ENCODE measurements around the gene RNU1-3.
"Not testable (repeated sequence)": the region's sequence is repeated elsewhere in the genome, so short reads cannot be mapped to it uniquely, and the experiment has no call there.

RNU1-3 gene

DNA sequence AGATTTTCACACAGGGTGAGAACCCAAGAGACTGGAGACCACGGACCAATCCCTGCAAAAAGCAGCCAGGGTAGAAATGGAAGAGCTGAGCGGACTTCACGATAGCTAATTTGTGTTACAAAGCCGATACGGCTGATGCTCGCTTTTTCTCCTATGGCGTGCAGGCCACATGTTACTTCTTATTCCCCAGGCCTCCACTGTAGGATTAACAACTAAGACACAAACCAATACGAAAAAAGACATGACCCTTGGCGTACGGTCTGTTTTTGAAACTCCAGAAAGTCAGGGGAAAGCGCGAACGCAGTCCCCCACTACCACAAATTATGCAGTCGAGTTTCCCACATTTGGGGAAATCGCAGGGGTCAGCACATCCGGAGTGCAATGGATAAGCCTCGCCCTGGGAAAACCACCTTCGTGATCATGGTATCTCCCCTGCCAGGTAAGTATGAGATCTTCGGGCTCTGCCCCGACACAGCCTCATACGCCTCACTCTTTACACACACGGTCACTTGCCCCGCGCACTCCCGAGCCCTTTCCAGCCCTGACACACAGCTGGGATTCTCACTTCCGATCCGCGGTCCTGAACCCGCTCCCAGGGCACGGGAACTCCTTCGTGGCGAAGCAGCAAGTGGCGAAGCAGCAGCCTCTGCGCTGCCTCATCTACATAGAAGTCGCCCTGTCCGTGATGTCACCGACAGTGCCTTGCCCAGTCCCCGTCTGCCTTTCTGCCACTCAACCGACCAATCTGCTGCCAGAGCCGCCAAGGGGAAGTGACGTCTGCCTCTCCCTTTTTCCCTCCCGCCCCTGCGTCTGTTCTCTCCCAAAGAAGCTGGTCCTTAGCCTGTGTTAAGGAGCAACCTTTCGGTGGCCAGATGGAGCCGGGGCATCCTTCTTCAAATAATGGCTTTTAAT is at the start of gene RNU1-3:
Gene RNU1-3 (minus strand): TSS at position 447 of the 912 bp plus-strand sequence.
- not testable (repeated sequence) for DNase-seq

DNA sequence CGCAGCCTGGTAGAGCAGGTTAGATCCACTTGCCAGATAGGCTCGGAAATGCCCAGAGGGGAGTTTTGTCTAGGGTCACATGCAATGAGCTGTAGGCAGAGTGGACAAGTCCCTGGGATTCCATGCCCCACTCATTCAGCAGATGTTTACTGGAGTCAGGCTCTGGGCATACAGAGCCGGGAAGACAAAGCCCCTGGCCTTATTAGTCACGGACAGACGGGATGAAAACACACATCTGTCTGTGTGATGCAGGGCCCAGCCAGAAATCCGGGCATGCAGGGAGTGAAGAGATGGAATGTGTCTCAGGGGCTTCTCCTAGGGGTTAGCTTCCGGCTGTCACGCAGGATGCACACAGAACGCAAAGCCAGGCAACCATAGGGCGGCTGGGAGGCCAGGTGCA is 46.7 kb upstream of the RNU1-3 start:
- DNase-seq, result not testable (repeated sequence)

DNA sequence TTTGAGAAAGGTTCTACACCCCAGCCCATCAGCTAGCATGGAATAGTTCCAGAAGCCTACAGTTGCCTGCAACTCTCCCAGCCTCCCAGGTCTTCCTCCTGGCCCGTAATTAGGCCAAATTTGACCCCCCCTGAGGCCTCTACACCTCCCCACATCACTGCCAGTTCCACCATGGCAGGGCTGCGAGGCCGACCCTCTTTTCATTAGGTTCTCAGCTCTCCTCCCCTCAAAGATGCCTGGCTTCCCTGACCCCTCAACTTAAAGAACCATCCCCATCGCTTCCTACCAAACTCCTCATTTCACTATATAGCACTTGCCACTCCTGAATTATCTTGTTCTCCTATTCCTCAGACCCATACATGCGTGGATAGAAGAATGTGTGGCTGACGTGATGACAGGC is 46.2 kb upstream of the RNU1-3 start:
- not testable (repeated sequence) for DNase-seq

DNA sequence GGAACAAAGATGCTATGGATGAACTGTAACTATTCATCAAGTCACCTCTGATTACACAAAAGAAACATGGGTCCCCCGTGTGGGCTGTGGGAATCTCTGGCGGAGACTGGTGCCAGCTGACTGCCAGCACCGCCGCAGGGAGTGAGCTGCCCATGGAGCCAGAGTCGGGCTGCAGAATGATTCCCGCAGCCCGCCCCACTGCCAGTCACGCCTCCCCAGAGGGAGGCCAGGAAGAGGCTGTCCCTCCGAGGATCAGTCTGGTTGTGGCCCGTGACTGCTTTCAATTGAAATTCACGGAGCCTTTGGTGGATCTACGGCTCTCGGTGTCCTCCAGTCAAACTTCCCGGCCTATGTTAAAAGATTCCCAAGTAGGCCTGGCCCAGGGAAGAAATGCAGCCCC is 45.8 kb upstream of the RNU1-3 start:
- not testable (repeated sequence) for DNase-seq

DNA sequence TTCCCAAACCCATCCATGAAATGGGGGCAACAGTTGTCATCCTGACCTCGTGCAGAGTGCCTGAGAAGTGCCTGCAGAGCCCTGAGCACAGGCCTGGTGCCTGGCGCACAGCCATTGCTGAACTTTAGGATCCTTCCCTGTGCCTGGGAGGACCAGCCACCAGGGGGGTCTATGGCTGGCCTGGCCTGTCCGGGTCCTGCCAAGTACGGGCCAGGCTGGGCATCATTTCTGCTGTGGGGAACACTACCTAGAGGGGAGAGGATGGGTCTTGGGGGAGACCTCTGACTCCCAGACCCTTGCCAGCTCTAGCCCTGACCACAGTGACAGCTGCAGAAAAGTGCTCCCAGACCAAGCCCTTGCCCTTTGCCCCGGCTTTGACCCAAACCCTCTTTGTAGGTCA is 45.4 kb upstream of the RNU1-3 start:
- not testable (repeated sequence) for DNase-seq

DNA sequence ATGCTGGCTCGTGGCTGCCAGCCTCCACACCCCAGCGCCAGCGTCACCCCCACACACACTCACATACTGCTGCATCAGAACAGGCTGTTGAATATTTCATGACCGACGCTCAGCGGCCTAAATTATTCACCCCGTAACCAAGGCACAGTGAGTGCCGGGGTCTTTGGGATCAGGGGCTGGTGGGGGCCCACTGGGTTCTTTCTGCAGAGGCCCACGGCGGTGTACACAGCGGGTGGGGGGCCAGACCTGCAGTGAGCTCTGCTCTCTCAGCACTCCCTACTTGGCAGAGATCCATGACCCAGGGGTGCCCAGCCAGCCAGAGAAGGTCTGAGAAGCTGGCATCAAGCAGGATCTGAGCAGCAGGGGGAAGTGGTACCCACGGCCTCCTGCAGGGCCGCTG is 43.9 kb upstream of the RNU1-3 start:
- DNase-seq, result not testable (repeated sequence)

DNA sequence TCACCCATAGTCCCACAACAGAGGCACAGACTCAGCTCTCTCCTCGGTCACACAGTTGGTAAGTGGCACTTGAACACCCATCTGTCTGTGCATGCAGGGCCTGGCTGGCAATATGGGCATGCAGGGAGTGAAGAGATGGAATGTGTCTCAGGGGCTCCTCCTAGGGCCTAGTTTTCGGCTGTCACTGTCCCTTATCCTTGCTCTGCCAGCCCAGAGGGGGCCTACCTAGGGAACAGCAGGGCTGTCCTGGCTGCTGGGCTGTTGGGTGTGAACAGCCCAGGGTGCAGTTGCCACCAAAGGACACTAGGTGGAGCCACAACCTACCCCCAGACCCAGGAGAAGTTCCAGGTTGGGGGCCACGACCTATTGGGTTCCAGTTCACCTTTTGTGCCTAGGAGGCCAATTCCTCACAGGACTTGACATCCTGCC is 42.9 kb upstream of the RNU1-3 start:
- not testable (repeated sequence) for DNase-seq

DNA sequence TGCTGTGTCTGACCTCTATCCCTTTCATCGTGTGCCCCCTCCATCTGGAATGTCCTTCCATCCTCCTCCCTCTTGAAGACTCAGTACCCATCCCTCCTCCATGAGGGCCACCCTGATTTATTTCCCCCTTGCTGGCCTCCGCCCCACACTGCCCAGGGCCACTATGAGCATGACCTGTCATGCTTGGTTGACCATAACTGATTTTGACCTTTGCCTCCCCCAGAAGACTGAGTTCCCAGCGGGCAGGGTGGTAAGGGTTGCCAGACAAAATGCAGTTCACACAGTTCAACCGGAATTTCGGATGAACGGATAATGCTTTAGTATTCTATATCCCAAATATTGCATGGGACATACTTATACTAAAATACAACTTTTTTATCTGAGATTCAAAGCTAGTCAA is 42.0 kb upstream of the RNU1-3 start:
- DNase-seq, result not testable (repeated sequence)

DNA sequence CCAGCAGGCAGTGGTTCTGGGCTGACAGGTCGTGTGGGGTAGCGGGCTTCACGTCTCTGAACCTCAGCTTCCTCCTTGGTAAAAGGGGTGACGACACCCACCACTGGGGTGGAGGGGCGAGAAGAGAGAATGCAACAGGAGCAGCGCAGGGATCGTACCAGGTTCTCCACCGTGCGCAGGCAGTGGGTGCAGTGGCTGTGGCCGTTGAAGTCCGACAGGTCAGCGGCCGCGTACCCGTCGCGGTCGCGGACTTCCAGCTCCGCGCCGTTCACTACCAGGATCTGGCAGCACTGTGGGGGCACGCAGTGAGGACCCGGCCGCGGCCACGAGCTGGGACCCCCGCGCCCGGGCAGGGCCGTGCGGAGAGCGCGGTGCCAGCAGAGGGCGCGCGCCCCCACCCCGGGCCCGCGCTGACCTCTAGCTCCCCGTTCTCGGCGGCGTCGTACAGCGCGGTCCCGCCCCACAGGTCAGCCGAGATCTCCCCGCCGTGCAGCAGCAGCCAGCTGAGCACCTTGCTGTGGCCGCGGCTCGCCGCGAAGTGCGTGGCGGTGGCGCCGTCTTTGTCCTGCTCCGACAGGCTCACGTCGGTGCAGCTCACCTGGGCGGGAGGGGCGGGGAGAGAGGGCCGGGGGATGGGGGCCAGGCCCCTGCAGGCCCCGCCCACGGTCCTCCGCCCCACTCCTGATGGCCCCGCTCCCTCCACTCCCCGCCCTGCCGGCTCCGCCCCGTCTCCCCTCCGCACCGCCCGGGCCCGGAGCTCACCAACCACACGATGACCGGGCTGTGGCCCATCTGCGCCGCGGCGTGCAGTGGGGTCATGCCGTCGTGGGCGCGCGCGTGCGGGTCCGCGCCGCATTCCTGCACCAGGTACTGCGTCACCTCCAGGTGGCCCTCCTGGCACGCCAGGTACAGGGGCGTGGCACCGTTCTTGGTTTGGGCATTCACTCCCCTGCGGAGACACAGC is 40.7 kb upstream of the RNU1-3 start:
- DNase-seq, result not testable (repeated sequence)

DNA sequence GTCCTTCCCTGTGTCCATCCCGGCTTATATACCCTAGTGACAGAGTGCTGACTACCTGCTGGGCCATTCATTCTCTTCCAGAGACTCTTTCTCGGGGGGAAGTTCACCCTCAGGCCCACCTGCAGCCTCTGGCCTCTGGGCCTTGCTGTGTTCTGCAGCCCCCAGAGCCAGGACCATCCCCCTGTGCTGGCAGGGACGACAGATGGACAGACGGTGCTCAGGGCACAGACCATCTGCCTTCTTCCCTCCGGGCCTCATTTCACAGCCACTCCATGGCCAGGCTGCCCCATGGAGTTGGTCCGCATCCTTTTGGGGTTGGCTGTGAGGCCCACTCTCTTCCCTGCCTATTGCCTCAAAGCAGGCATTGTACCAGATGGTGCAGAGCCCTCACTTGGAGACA is 39.6 kb upstream of the RNU1-3 start:
- not testable (repeated sequence) for DNase-seq

DNA sequence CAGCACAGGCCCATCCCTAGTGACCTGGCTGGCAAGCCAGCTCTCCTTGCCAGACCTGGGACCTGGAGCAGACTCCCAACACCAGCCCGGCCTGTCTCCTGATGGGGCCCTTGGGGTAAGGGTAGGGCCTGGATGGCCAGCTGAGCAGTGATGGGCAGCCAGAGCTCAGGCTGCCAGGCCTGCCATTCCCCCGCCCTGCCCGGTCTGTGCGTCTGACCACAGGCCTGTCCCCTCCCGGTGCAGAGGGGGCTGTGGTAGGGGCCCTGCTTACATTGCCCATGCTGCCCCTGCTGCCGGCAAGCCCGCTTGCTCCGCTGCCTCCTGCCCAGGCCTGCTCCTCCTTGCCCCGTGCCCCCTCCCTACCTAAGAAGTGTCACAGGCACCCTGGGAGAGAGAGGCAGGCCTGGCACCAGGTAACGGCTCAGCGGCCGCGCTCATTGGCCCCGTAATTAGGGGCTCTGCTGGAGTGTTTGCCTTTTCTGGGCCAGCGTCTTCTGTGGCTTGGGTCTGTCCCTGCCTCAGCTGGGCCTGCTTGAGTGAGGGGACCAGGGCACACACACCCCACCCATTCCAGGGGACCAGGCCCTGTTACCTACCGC is 37.9 kb upstream of the RNU1-3 start:
- DNase-seq, result not testable (repeated sequence)

DNA sequence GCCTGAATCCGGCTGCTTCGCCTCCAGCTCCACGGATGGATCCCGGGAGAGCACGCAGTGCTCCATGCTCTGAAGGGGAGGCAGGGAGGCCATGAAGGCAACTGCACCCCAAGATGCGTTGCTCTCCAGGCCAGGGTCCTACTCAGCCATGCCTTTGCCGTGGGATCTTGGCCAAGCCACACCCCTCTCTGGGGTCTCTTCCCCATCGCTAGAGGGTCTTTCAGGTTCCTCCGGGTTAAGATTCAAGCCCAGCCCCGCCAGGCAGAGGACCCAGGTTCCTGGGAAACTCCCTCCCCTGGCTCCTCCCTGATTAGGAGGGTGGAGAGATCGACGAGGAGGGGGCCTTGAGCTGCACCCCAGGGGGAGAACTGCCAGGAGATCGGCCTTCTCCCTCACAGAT is 37.3 kb upstream of the RNU1-3 start:
- DNase-seq, result not testable (repeated sequence)

DNA sequence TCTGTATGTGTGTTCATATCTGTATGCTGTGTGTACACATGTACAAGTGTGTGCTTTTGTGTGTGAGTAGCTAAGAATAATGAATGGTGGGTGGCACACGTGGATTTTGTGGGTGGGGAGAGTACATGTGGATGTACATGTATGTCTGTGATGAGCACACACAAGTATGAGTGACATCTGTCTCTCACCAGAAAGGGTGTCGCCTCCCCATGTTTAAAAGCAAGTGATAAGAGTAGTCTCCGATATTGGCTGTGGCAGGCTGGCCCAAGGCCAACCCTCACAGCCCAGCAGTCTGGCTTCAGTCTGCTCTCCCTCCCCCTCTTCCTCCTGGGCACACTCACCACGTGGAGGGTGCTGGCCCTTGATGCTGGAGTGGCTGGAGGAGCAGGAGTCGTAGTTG is 36.9 kb upstream of the RNU1-3 start:
- not testable (repeated sequence) for DNase-seq

DNA sequence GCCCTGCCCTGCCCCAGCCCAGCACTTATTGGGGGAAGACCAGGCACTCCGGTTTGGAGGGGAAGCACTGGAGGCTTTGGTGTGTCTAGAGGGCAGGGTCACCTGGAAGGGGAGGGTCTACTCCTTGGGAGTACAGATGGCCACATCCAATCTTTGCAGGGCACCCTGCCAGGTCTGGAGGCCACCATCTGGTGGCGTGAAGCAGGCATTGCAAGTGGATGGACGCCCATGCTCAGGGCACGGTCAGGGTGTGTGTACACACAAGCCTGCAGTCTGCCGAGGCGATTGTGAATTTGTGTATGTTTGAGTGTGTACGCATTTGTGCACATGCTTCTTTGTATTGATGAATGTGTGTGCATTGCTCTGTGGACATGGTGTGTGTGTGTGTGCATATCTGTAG is 36.4 kb upstream of the RNU1-3 start:
- not testable (repeated sequence) for DNase-seq

DNA sequence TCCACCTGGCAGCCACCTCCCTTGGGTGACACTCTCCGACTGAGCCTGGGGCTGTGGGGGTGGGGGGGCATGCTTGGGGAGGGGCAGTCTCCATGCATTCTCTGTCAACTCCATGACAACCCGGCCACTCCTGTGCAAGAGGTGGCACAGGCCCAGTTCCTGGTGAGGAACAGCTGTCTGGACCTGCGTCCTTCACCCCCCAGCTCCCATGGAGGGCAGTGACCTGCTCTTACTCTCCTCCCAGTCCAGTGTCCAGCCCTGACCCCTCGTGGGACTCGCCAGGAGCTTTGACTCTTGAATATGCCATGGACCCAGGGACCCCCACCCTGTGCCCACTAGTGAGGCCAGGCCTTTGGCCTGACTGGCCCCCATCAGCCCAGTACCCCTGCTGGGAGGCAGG is 35.5 kb upstream of the RNU1-3 start:
- DNase-seq, result not testable (repeated sequence)

DNA sequence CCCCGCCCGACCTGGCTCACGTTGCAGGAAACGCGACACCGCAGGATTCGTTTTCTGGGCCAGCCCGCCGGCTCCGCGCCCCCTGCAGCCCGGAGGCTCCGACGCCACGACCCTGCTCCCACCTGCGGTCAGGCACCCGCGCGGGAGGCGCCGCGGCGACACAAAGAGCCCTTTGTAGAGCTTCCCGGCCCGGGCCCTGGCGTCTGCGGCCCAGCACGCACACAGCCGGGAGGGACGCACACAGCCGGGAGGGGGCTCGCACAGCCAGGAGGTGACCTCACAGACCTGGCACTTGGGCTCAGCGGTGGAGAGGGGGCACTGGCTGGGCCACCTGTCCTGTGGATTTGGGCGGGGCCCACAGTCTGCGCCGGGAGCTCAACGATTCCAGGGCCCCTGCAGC is 34.4 kb upstream of the RNU1-3 start:
- DNase-seq, result not testable (repeated sequence)

DNA sequence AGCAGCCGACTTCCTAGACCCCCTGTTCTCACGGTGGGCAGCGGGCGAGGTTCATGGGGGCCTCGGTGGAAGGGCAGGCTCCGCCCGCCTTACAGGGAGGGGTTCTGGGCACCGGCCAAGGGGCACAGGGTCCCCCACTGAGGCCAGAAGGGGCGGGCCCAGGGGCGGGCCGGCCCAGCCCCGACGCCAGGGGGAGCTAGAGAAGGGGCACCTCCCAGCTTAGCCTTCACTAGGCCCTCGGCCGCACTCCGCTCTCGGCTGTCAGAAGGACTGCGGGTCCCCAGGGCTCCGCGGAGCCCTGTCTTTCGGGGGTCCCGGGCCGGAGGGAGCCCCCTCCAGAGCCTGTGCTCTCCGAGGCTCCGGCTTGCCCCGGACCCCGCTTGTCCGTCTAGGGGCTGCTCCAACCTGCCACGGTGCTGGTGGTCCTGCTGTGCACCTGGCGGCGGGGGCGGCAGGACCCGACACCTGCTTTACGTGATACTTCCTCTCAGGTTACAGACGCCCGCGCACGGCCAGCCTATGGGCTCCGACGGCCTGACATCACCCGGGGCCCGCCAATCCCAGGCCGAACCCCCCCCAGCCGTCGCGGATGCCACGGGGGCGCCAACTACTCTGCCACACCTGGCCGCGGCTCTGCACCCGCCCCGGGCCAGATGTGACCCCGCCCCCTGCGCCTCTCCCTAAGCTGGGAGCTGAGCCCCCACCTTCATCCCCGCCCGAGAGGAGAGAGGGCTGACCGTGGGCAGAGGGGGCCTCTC is 33.6 kb upstream of the RNU1-3 start:
- DNase-seq, result not testable (repeated sequence)

DNA sequence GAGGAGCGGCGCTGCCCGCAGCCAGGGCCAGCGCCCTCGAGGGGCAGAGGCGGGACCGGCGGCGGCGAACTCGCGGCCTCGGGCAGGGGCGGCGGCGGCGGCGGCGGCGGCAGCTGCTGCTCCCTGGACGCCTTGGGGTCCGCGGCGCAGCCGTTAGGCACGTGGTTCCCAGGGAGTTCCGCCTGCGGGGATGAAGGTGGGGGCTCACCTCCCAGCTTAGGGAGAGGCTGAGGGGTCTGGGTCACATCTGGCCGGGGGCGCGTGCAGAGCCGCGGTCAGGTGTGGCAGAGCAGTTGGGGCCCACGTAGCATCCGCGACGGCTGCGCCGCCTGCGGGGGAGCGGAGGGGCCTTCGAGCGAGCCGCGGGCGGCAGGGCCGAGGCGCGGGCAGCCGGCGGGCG is 32.7 kb upstream of the RNU1-3 start:
- DNase-seq, result not testable (repeated sequence)

DNA sequence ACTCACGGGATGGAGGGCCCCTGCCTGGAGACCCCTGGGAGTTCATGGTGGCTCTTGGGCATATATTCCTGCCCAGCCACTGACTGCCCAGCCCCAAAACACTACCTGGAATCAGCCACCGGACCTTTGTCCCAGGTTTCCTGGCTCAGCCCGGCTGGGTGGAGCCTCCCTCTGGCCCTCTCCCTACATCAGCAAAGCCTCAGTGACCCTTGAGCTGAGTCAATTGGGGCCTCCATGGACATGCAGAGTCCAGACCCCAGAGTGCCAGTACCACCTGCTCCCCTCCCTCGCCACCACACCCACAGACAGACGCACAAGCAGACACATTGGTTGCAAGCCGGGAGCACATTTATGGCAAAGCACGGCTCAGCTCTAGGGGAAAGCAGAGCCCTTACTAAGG is 30.4 kb upstream of the RNU1-3 start:
- not testable (repeated sequence) for DNase-seq

DNA sequence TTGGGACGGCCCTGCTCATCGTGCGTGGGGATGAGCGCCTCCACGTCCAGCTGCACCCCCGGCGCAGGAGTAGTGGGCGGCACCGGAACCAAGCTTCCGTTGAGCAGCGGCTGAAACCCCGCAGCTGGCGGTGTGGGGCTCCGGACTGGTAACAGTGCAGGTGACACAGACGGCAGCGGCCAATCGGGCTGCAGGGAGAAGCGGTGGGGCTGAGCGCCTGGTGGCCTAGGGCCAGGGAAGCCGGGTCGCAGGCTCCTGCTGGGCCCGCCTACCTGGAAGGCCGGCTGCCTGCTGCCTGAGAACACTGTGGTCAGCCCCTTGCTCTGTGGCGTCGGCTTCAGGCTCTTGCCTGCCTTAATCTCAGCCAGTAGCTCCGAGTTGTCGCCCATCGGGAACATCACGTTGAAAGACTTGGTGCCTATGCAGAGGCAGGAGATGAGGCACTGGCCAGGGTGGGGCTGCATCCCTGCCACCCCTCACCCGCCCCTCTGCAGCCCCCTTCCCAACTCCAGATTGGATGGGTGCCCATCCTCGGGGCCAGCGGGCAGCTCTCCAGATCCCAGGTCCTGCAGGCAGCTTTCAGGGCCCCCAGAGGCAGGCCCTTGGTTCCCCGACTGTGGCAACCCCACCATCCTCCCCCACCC is 29.9 kb upstream of the RNU1-3 start:
- not testable (repeated sequence) for DNase-seq

DNA sequence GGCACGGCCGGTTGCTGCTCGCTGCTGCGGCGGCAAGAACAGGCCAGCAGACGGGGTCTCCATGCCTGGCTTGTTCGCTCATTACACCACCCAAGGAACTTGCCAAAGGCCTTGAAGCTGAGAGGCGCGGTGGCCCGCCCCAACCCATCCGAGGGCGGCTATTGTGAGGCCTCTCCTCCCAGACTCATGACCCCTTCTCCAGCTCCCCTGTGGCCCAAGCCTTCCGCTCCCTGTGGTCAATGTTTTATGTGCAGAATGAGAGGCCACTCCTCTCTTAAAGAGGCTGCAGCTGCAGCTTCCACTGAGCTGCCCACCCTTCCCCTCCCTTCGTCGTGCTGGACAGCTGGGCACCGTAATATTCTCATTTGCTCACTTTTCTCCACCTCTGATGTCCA is 27.6 kb upstream of the RNU1-3 start:
- not testable (repeated sequence) for DNase-seq
